H1 (cell line): Measurements from ENCODE around the gene PDE6B. TPM values are rescaled to one million over a fixed set of nuclear protein-coding genes. Genes with fewer than 3 reads are reported as not detected.

Source experiments
- polyA plus RNA-seq, 7 experiments: library from polyadenylated mRNA; depleted of rRNA in 3 of 7; stranded (reverse) in 5 of 7; unstranded in 2 of 7; fragments of >200 nt in 5 of 7; fragments of 200-250 nt in 2 of 7; gene quantifications; 1 replicate in 5 of 7; 2 replicates in 1 of 7; 4 replicates in 1 of 7; pipeline versions ENCODE4 v1.2.1 to v1.2.3, GENCODE V29; 2011 to 2013; ENCODE audit warnings: missing spikeins in 2 of 7, mixed read lengths in 2 of 7
- total RNA-seq: library from RNA; stranded (reverse); fragmentation: NEBNext Ultra II Directional; extraction: Animal tissue kit (Norgen Biotek cat#: 25700); gene quantifications from 2 replicates; pipeline ENCODE4 v1.2.1, GENCODE V29; 2021
- TF ChIP-seq, protein P1 (sequence below): IDR thresholded peaks from 2 replicates; pipeline ENCODE4 v1.6.1; 2012; ENCODE audit warnings: low read length, inconsistent platforms
- TF ChIP-seq, protein P2 (sequence below), 3 experiments: IDR thresholded peaks; 1 replicate in 2 of 3; 2 replicates in 1 of 3; pipeline versions ENCODE4 v1.5.1 to v1.6.1; 2011; ENCODE audit warnings: low read length in 3 of 3, mild to moderate bottlenecking in 3 of 3, inconsistent platforms in 2 of 3, low read depth in 1 of 3, moderate library complexity in 1 of 3; ENCODE audit not compliant: insufficient read depth in 1 of 3; ENCODE audit errors: control extremely low read depth in 1 of 3

Gene PDE6B
- total and polyA plus RNA-seq, 2 of the 8 experiments (the other 6 are each of a cell fraction or from before 2014, with no cell fraction given) = 4.1 to 8.4 TPM

DNA sequence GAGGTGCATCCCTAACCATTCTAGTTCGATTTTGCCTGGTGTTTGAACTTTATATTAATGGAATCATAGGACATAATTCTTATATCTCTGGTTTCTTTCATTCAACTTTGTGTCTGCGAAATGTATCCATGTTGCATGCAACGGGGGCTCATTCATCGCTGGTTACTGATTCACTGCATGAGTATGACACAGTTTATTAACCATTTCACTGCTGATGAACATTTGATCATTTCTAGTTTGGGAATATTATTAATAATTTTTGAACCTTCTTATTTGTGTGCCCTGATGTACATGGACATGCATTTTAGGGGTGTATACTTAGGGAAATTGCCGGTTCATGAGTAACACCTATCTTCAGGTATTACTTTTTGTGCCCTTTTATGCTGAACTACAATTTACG, 44.2 kb upstream of the PDE6B start (continued):
- TF ChIP-seq, protein P1, sequence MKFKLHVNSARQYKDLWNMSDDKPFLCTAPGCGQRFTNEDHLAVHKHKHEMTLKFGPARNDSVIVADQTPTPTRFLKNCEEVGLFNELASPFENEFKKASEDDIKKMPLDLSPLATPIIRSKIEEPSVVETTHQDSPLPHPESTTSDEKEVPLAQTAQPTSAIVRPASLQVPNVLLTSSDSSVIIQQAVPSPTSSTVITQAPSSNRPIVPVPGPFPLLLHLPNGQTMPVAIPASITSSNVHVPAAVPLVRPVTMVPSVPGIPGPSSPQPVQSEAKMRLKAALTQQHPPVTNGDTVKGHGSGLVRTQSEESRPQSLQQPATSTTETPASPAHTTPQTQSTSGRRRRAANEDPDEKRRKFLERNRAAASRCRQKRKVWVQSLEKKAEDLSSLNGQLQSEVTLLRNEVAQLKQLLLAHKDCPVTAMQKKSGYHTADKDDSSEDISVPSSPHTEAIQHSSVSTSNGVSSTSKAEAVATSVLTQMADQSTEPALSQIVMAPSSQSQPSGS = no peak
- TF ChIP-seq, protein P2, sequence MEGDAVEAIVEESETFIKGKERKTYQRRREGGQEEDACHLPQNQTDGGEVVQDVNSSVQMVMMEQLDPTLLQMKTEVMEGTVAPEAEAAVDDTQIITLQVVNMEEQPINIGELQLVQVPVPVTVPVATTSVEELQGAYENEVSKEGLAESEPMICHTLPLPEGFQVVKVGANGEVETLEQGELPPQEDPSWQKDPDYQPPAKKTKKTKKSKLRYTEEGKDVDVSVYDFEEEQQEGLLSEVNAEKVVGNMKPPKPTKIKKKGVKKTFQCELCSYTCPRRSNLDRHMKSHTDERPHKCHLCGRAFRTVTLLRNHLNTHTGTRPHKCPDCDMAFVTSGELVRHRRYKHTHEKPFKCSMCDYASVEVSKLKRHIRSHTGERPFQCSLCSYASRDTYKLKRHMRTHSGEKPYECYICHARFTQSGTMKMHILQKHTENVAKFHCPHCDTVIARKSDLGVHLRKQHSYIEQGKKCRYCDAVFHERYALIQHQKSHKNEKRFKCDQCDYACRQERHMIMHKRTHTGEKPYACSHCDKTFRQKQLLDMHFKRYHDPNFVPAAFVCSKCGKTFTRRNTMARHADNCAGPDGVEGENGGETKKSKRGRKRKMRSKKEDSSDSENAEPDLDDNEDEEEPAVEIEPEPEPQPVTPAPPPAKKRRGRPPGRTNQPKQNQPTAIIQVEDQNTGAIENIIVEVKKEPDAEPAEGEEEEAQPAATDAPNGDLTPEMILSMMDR (IDR thresholded peaks at IDR 0.05; ENCODE audit: control extremely low read depth in 1 of 3, insufficient read depth in 1 of 3, low read depth in 1 of 3, low read length in 3 of 3) = no peak
